H1 (cell line): Measurements from ENCODE around the gene DHRS4L2. TPM values are rescaled to one million over a fixed set of nuclear protein-coding genes. Genes with fewer than 3 reads are reported as not detected.
"Not testable (repeated sequence)": the region's sequence is repeated elsewhere in the genome, so short reads cannot be mapped to it uniquely, and the experiment has no call there.

Source experiments
- CTCF ChIA-PET: fragments of 300-600 bp; sonication (Branson Sonifier 250); formaldehyde crosslinking; loops from one replicate; lab custom pipeline; 2021; ENCODE audit not compliant: partially characterized antibody; lab: Charles Lee
- POLR2A ChIA-PET: fragments of 300-600 bp; sonication (Branson Sonifier 250); formaldehyde crosslinking; loops from one replicate; lab custom pipeline; 2021; ENCODE audit warnings: inconsistent platforms; ENCODE audit not compliant: partially characterized antibody; lab: Charles Lee
- DNase-seq, 2 experiments: peaks; one replicate each; pipeline versions ENCODE4 v3.0.0 to v3.0.0-alpha.2; 2010 to 2022; ENCODE audit warnings: low spot score in 2 of 2, low read depth in 1 of 2, mixed read lengths in 1 of 2
- FAIRE-seq: peaks from 2 replicates; lab custom pipeline; 2011; peaks lifted over from hg19 to GRCh38; lab: Jason Lieb, UNC
- H2AFZ ChIP-seq: 2 replicates; pipeline ENCODE4 v1.8.1; 2012; ENCODE audit warnings: low read length, inconsistent platforms
- H2AK5ac ChIP-seq: 2 replicates; pipeline ENCODE4 v1.6.1; 2013; ENCODE audit warnings: low read depth, low read length
- H2BK120ac ChIP-seq: replicated peaks from 2 replicates; pipeline ENCODE3; 2013; ENCODE audit warnings: low read depth, low read length, inconsistent platforms
- H2BK12ac ChIP-seq: 2 replicates; pipeline ENCODE4 v1.6.1; 2013; ENCODE audit warnings: low read depth, low read length
- H2BK15ac ChIP-seq: 2 replicates; pipeline ENCODE4 v1.6.1; 2013; ENCODE audit warnings: low read length
- H2BK20ac ChIP-seq: 2 replicates; pipeline ENCODE4 v1.6.1; 2013; ENCODE audit warnings: low read length
- H2BK5ac ChIP-seq: 2 replicates; pipeline ENCODE4 v1.6.1; 2013; ENCODE audit warnings: low read depth, low read length
- H3K14ac ChIP-seq: 2 replicates; pipeline ENCODE4 v1.6.1; 2013; ENCODE audit warnings: inconsistent platforms; ENCODE audit not compliant: insufficient read length
- H3K18ac ChIP-seq: 2 replicates; pipeline ENCODE4 v1.6.1; 2013; ENCODE audit warnings: low read length; ENCODE audit errors: extremely low read depth
- H3K23ac ChIP-seq: 2 replicates; pipeline ENCODE4 v1.6.1; 2013; ENCODE audit warnings: inconsistent platforms; ENCODE audit not compliant: insufficient read length
- H3K23me2 ChIP-seq: 2 replicates; pipeline ENCODE4 v1.6.1; 2013; ENCODE audit warnings: low read depth, low read length
- H3K27ac ChIP-seq: 2 replicates; pipeline ENCODE4 v1.6.1; 2011; ENCODE audit warnings: low read depth, low read length, inconsistent platforms
- H3K27me3 ChIP-seq, 4 experiments: replicated peaks in 1 of 4; 1 replicate in 1 of 4; 2 replicates in 3 of 4; pipeline versions ENCODE4 v1.6.1 to v1.8.1; 2011 to 2013; ENCODE audit warnings: low read length in 3 of 4, mild to moderate bottlenecking in 3 of 4, inconsistent platforms in 2 of 4, mixed read lengths in 2 of 4, moderate library complexity in 1 of 4; ENCODE audit not compliant: control insufficient read depth in 3 of 4, insufficient read depth in 3 of 4; ENCODE audit errors: extremely low read depth in 1 of 4
- H3K36me3 ChIP-seq, 4 experiments: 2 replicates each; pipeline versions ENCODE4 v1.6.1 to v1.8.1; 2011 to 2013; ENCODE audit warnings: mild to moderate bottlenecking in 4 of 4, low read length in 3 of 4, moderate library complexity in 2 of 4, control low read depth in 1 of 4, inconsistent platforms in 1 of 4; ENCODE audit not compliant: insufficient read depth in 4 of 4, control insufficient read depth in 2 of 4
- H3K4ac ChIP-seq: replicated peaks from 2 replicates; pipeline ENCODE3; 2013; ENCODE audit warnings: low read length, low read depth, mixed read lengths, inconsistent platforms; ENCODE audit not compliant: insufficient read length
- H3K4me1 ChIP-seq, 4 experiments: replicated peaks in 1 of 4; 1 replicate in 1 of 4; 2 replicates in 3 of 4; pipeline versions ENCODE4 v1.6.1 to v1.8.1; 2011 to 2013; ENCODE audit warnings: low read length in 3 of 4, inconsistent platforms in 2 of 4, mixed read lengths in 1 of 4; ENCODE audit not compliant: insufficient read depth in 4 of 4, control insufficient read depth in 3 of 4
- H3K4me2 ChIP-seq, 2 experiments: 2 replicates each; pipeline versions ENCODE4 v1.6.1 to v1.8.1; 2011 to 2013; ENCODE audit warnings: low read depth in 2 of 2, low read length in 2 of 2, control low read depth in 1 of 2, inconsistent platforms in 1 of 2, mild to moderate bottlenecking in 1 of 2; ENCODE audit not compliant: insufficient read depth in 1 of 2
- H3K4me3 ChIP-seq, 4 experiments: fragments of 200-600, 300-600 bp in 1 of 4; sonication (generic), shearing (Covaris generic), sonication (Bioruptor Twin) in 1 of 4; 2 replicates each; pipeline versions ENCODE4 v1.5.1 to v1.8.1; 2011 to 2016; ENCODE audit warnings: low read length in 4 of 4, low read depth in 3 of 4, control low read depth in 2 of 4, inconsistent platforms in 2 of 4, mild to moderate bottlenecking in 2 of 4, mixed read lengths in 1 of 4, moderate library complexity in 1 of 4; ENCODE audit not compliant: insufficient read depth in 2 of 4; ENCODE audit errors: extremely low read depth in 1 of 4
- H3K56ac ChIP-seq: replicated peaks from 2 replicates; pipeline ENCODE3; 2013; ENCODE audit warnings: low read depth, mild to moderate bottlenecking, mixed read lengths, low read length, inconsistent platforms; ENCODE audit not compliant: insufficient read length
- H3K79me1 ChIP-seq: 2 replicates; pipeline ENCODE4 v1.6.1; 2013; ENCODE audit warnings: low read depth, low read length, control low read depth
- H3K79me2 ChIP-seq, 2 experiments: 2 replicates each; pipeline versions ENCODE4 v1.6.1 to v1.8.1; 2012 to 2013; ENCODE audit warnings: low read length in 2 of 2, mild to moderate bottlenecking in 2 of 2, inconsistent platforms in 1 of 2; ENCODE audit not compliant: insufficient read depth in 2 of 2, control insufficient read depth in 1 of 2
- H3K9ac ChIP-seq, 4 experiments: replicated peaks in 1 of 4; 1 replicate in 1 of 4; 2 replicates in 3 of 4; pipeline versions ENCODE4 v1.6.1 to v1.8.1; 2011 to 2013; ENCODE audit warnings: low read depth in 3 of 4, low read length in 3 of 4, control low read depth in 2 of 4, mild to moderate bottlenecking in 2 of 4, moderate library complexity in 2 of 4, inconsistent platforms in 1 of 4; ENCODE audit errors: extremely low read depth in 1 of 4
- H3K9me3 ChIP-seq, 2 experiments: 2 replicates each; pipeline versions ENCODE4 v1.6.1 to v1.8.1; 2012 to 2013; ENCODE audit warnings: mild to moderate bottlenecking in 2 of 2, moderate library complexity in 2 of 2, control low read depth in 1 of 2, inconsistent platforms in 1 of 2, low read depth in 1 of 2, low read length in 1 of 2, mixed read lengths in 1 of 2; ENCODE audit not compliant: insufficient read depth in 2 of 2
- H4K20me1 ChIP-seq, 2 experiments: replicated peaks in 1 of 2; 2 replicates each; pipeline versions ENCODE3 to v1.8.1; 2011 to 2013; ENCODE audit warnings: inconsistent platforms in 2 of 2, low read length in 2 of 2, mild to moderate bottlenecking in 1 of 2; ENCODE audit not compliant: insufficient read depth in 2 of 2, control insufficient read depth in 1 of 2
- H4K5ac ChIP-seq: 2 replicates; pipeline ENCODE4 v1.6.1; 2013; ENCODE audit warnings: low read length, low read depth, mixed read lengths, inconsistent platforms; ENCODE audit not compliant: insufficient read length
- H4K8ac ChIP-seq: 2 replicates; pipeline ENCODE4 v1.8.0; 2013; ENCODE audit warnings: mild to moderate bottlenecking, moderate library complexity, low read length, inconsistent platforms; ENCODE audit not compliant: insufficient read depth; ENCODE audit errors: extremely low read depth
- H4K91ac ChIP-seq: replicated peaks from 2 replicates; pipeline ENCODE3; 2013; ENCODE audit warnings: low read length, mixed read lengths, inconsistent platforms; ENCODE audit not compliant: insufficient read length
- WGBS, 2 experiments: shearing (Covaris generic) in 1 of 2; methylation state at CpG; one replicate each; pipeline versions ENCODE4 v1.1.6 to v1.1.7; 2013 to 2015; ENCODE audit warnings: low lambda C conversion rate in 2 of 2, mixed read lengths in 2 of 2, inconsistent platforms in 1 of 2, low coverage in 1 of 2, missing lambda C conversion rate in 1 of 2; ENCODE audit not compliant: insufficient replicate concordance in 2 of 2, insufficient coverage in 1 of 2, insufficient read length in 1 of 2; ENCODE audit errors: extremely low coverage in 1 of 2, missing lambda C conversion rate in 1 of 2; 5-methylcytosine and 5-hydroxymethylcytosine counted together
- polyA plus RNA-seq, 7 experiments: library from polyadenylated mRNA; depleted of rRNA in 3 of 7; stranded (reverse) in 5 of 7; unstranded in 2 of 7; fragments of >200 nt in 5 of 7; fragments of 200-250 nt in 2 of 7; gene quantifications; 1 replicate in 5 of 7; 2 replicates in 1 of 7; 4 replicates in 1 of 7; pipeline versions ENCODE4 v1.2.1 to v1.2.3, GENCODE V29; 2011 to 2013; ENCODE audit warnings: missing spikeins in 2 of 7, mixed read lengths in 2 of 7
- total RNA-seq: library from RNA; stranded (reverse); fragmentation: NEBNext Ultra II Directional; extraction: Animal tissue kit (Norgen Biotek cat#: 25700); gene quantifications from 2 replicates; pipeline ENCODE4 v1.2.1, GENCODE V29; 2021

Gene DHRS4L2
- total and polyA plus RNA-seq, 2 of the 8 experiments (the other 6 are each of a cell fraction or from before 2014, with no cell fraction given), result 12.3 to 15.4 TPM

GRCh38 chr14:24020520-24020919, 31.8 kb downstream of the DHRS4L2 start:
- H3K14ac ChIP-seq, H2BK5ac ChIP-seq, POLR2A ChIA-PET, H2AFZ ChIP-seq, H3K9ac ChIP-seq, H3K4me2 ChIP-seq, H3K27me3 ChIP-seq, H3K23me2 ChIP-seq, H3K4me3 ChIP-seq, H2BK20ac ChIP-seq, H3K4ac ChIP-seq, H2BK120ac ChIP-seq, H2BK15ac ChIP-seq, H3K56ac ChIP-seq, H4K5ac ChIP-seq, H3K9me3 ChIP-seq, H3K79me2 ChIP-seq, H3K79me1 ChIP-seq, H3K27ac ChIP-seq, H4K20me1 ChIP-seq, H2AK5ac ChIP-seq, H2BK12ac ChIP-seq, H3K36me3 ChIP-seq, DNase-seq, H4K8ac ChIP-seq, H3K23ac ChIP-seq, FAIRE-seq, H4K91ac ChIP-seq, H3K18ac ChIP-seq, H3K4me1 ChIP-seq: not testable (repeated sequence)
- CTCF ChIA-PET, result interaction anchor here (0.9 to 2.2 kb wide), 4 partner anchors 14 to 49 kb away, joined by 3 to 9 read pairs (median 3); no protein-coding TSS in a partner anchor
- 78% methylated on average over 3 of the region's 3 CpGs; no CpG with 5 or more reads in 1 of the 2 experiments for WGBS, 2 experiments

GRCh38 chr14:24024939-24025418, 36.2 kb downstream of the DHRS4L2 start:
- DNase-seq, H2BK120ac ChIP-seq, H3K79me2 ChIP-seq, H2AK5ac ChIP-seq, H3K4ac ChIP-seq, CTCF ChIA-PET, H3K18ac ChIP-seq, FAIRE-seq, H2AFZ ChIP-seq, H3K79me1 ChIP-seq, H4K20me1 ChIP-seq, H3K36me3 ChIP-seq, H4K5ac ChIP-seq, H2BK20ac ChIP-seq, H3K27me3 ChIP-seq, H4K91ac ChIP-seq, H2BK15ac ChIP-seq, H3K4me1 ChIP-seq, H3K4me2 ChIP-seq, H3K4me3 ChIP-seq, H3K27ac ChIP-seq, H3K23me2 ChIP-seq, H3K9me3 ChIP-seq, H2BK12ac ChIP-seq, H3K23ac ChIP-seq, H3K56ac ChIP-seq, H3K9ac ChIP-seq, POLR2A ChIA-PET, H2BK5ac ChIP-seq, H3K14ac ChIP-seq, H4K8ac ChIP-seq: not testable (repeated sequence)
- 88% methylated on average over 3 of the region's 3 CpGs; no CpG with 5 or more reads in 1 of the 2 experiments for WGBS, 2 experiments
